ENCODE measurements around the gene DENND2A. TPM values are rescaled to one million over a fixed set of nuclear protein-coding genes. Genes with fewer than 3 reads are reported as not detected.
"Not testable (repeated sequence)": the region's sequence is repeated elsewhere in the genome, so short reads cannot be mapped to it uniquely, and the experiment has no call there.

DENND2A gene
- total RNA-seq, 1 experiment from 2014 or later, result 10.7 TPM

- H3K9me3 ChIP-seq (replicated peaks); DNase-seq; H3K27me3 ChIP-seq; H3K4me3 ChIP-seq; H3K36me3 ChIP-seq: not testable (repeated sequence)
- peak overlapping the region; percentile 79; the same call in 1 of the 2 replicates for H3K27ac ChIP-seq
- peaks cover 18% of the 10 kb centered on the region for H3K4me1 ChIP-seq
Observed at GRCh38 chr7:140625192-140625558, 15.4 kb downstream of the DENND2A start.

GRCh38 chr7:140624392-140625191 lies 16.0 kb downstream of the DENND2A start:
- Histone ChIP-seq H3K36me3 (no peaks in the 10 kb centered on the region), H3K27me3 (no peaks in the 10 kb centered on the region), H3K27ac (peak overlapping the region; percentile 79; the same call in 1 of the 2 replicates), H3K4me3 (no peak overlapping the region), H3K4me1 (peaks cover 18% of the 10 kb centered on the region), H3K9me3 (replicated peaks) (no peaks in the 10 kb centered on the region)
- no peak for DNase-seq

- Histone ChIP-seq H3K9me3 (replicated peaks) (no peaks in the 10 kb centered on the region), H3K27me3 (no peaks in the 10 kb centered on the region), H3K4me3 (no peak overlapping the region), H3K27ac (no peak overlapping the region), H3K36me3 (no peaks in the 10 kb centered on the region), H3K4me1 (peaks cover 18% of the 10 kb centered on the region)
- no peak for DNase-seq
Observed at GRCh38 chr7:140623980-140624379, 16.6 kb downstream of the DENND2A start.

DNA sequence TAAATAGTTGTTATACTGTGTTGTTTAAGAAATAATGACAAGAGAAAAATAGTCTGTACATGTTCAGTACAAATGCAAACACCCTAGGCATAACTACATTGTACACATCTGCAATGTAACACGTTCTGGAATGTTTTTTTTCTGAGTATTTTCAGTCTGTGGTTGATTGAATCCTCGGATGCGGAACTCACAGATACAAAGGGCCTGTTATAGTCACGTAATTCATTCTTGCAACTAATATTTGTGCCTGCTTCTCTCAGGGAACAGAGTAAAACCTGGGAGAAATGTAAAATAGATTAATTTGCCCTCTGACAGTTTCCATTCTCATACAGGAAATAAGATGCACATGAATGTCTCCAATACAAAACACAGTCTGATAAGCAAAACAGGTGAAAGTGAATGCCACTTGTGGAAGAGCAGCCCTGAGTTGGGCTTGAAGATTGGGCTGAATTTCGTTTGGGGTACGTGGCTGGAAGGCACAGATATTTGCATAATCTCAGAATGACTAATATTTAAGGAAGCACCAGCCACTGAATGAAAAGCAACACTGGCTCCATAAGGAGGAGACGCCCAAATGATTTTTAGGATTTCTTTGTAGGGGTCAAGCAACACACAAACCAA lies 19.1 kb downstream of the DENND2A start:
- no peaks in the 10 kb centered on the region for H3K36me3 ChIP-seq
- DNase-seq, result no peak
- H3K9me3 ChIP-seq (replicated peaks), result no peaks in the 10 kb centered on the region
- peaks cover 11% of the 10 kb centered on the region for H3K4me1 ChIP-seq
- no peak overlapping the region for H3K4me3 ChIP-seq
- H3K27ac ChIP-seq, result no peak overlapping the region
- H3K27me3 ChIP-seq, result no peaks in the 10 kb centered on the region

DNA sequence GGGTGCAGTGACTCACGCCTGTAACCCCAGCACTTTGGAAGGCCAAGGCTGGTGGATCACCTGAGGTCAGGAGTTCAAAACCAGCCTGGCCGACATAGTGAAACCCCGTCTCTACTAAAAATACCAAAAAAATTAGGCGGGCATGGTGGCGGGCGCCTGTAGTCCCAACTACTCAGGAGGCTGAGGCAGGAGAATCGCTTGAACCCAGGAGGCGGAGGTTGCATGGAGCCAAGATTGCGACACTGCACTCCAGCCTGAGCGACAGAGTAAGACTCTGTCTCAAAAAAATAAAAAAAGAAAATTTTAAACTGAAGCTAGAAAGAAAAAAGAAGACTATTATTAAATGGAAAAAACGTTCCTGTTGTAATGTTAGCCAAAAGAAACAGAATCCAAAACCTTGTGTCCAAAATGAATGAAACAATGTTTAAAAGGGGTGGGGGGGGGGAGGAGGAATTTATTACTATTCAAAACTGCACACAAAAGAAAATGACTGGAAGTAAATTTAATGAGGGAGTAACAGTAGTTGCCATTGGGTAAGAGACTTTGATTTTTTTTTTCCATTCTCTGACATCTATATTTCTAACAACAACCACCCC lies 20.6 kb downstream of the DENND2A start:
- H3K36me3 ChIP-seq; H3K9me3 ChIP-seq (replicated peaks); H3K27me3 ChIP-seq; DNase-seq; H3K4me3 ChIP-seq; H3K27ac ChIP-seq; H3K4me1 ChIP-seq: not testable (repeated sequence)

DNA sequence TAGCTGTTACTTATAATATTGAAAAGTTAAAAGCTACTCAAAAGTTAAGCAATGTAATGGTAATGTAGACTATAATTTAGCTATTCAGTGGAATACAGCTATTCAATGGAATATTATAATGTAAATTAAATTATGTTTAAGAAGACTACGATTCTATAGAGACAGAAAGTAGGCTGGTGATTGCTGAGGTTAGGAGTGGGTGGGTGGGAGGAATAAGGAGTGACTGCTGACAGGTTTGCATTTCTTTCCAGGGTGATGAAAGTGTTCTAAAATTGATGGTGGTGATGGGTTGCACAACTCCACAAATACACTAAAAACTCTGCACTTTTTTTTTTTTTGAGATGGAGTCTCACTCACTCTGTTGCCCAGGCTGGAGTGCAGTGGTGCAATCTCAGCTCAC lies 21.4 kb downstream of the DENND2A start:
- no peaks in the 10 kb centered on the region for H3K27me3 ChIP-seq
- H3K27ac ChIP-seq, result no peak overlapping the region
- H3K4me3 ChIP-seq, result no peak overlapping the region
- no peaks in the 10 kb centered on the region; the same call in 1 of the 2 replicates for H3K36me3 ChIP-seq
- peaks cover 2% of the 10 kb centered on the region; the same call in 1 of the 2 replicates for H3K4me1 ChIP-seq
- no peak for DNase-seq
- no peaks in the 10 kb centered on the region for H3K9me3 ChIP-seq (replicated peaks)

GRCh38 chr7:140618306-140618705 lies 22.3 kb downstream of the DENND2A start:
- H3K27me3 ChIP-seq, result no peaks in the 10 kb centered on the region
- peaks cover 7% of the 10 kb centered on the region; the same call in 1 of the 2 replicates for H3K4me1 ChIP-seq
- no peaks in the 10 kb centered on the region; the same call in 1 of the 2 replicates for H3K36me3 ChIP-seq
- no peak overlapping the region for H3K4me3 ChIP-seq
- DNase-seq, result no peak
- H3K9me3 ChIP-seq (replicated peaks), result no peaks in the 10 kb centered on the region
- H3K27ac ChIP-seq, result no peak overlapping the region

- Histone ChIP-seq H3K4me3 (no peak overlapping the region), H3K27ac (no peak overlapping the region), H3K27me3 (no peaks in the 10 kb centered on the region), H3K9me3 (replicated peaks) (no peaks in the 10 kb centered on the region), H3K4me1 (peaks cover 7% of the 10 kb centered on the region; the same call in 1 of the 2 replicates), H3K36me3 (no peaks in the 10 kb centered on the region; the same call in 1 of the 2 replicates)
- DNase-seq, result no peak
Observed at GRCh38 chr7:140617081-140617480, 23.5 kb downstream of the DENND2A start.

- DNase-seq, result no peak
- Histone ChIP-seq H3K27me3 (no peaks in the 10 kb centered on the region), H3K9me3 (replicated peaks) (no peaks in the 10 kb centered on the region), H3K27ac (no peak overlapping the region), H3K4me1 (peaks cover 6% of the 10 kb centered on the region; the same call in 1 of the 2 replicates), H3K36me3 (no peaks in the 10 kb centered on the region; the same call in 1 of the 2 replicates), H3K4me3 (no peak overlapping the region)
Observed at GRCh38 chr7:140616328-140616727, 24.3 kb downstream of the DENND2A start.

DNA sequence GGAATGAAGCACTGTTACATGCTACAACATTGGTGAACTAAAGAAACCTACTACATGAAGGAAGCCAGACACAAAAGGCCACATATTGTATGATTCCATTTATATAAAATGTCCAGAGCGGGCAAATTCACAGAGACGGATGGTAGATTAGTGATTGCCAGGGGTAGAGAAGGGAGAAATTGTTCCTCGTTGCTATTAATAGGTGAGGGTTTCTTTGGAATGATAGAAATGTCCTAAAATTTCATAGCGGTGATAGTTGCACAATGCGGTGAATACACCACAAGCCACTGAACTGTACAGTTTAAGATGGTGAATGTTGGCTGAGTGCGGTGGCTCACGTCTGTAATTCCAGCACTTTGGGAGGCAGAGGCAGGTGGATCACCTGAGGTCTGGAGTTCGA lies 29.0 kb downstream of the DENND2A start:
- Histone ChIP-seq H3K27ac (no peak overlapping the region), H3K27me3 (no peaks in the 10 kb centered on the region), H3K9me3 (replicated peaks) (no peaks in the 10 kb centered on the region), H3K4me3 (no peak overlapping the region), H3K36me3 (no peaks in the 10 kb centered on the region; the same call in 1 of the 2 replicates), H3K4me1 (peaks cover 22% of the 10 kb centered on the region; the same call in 1 of the 2 replicates)
- no peak for DNase-seq

- Histone ChIP-seq H3K4me3 (no peak overlapping the region), H3K27me3 (no peaks in the 10 kb centered on the region), H3K36me3 (no peaks in the 10 kb centered on the region; the same call in 1 of the 2 replicates), H3K27ac (peak overlapping the region; percentile 48), H3K9me3 (replicated peaks) (no peaks in the 10 kb centered on the region), H3K4me1 (peaks cover 22% of the 10 kb centered on the region; the same call in 1 of the 2 replicates)
- no peak for DNase-seq
Observed at GRCh38 chr7:140610204-140611165, 30.1 kb downstream of the DENND2A start.

- Histone ChIP-seq H3K4me1 (peaks cover 22% of the 10 kb centered on the region; the same call in 1 of the 2 replicates), H3K4me3 (no peak overlapping the region), H3K27me3 (no peaks in the 10 kb centered on the region), H3K36me3 (no peaks in the 10 kb centered on the region; the same call in 1 of the 2 replicates), H3K9me3 (replicated peaks) (no peaks in the 10 kb centered on the region), H3K27ac (peak overlapping the region; percentile 48)
- peak in 1 of 2 experiments; percentile 41 for DNase-seq
Observed at GRCh38 chr7:140609646-140610045, 31.0 kb downstream of the DENND2A start.

GRCh38 chr7:140607441-140607989 lies 33.1 kb downstream of the DENND2A start:
- H3K27me3 ChIP-seq, result no peaks in the 10 kb centered on the region
- H3K9me3 ChIP-seq (replicated peaks), result no peaks in the 10 kb centered on the region
- no peak overlapping the region for H3K4me3 ChIP-seq
- peaks cover 18% of the 10 kb centered on the region; the same call in 1 of the 2 replicates for H3K4me1 ChIP-seq
- DNase-seq, result peak in 1 of 2 experiments; percentile 40
- no peaks in the 10 kb centered on the region; the same call in 1 of the 2 replicates for H3K36me3 ChIP-seq
- H3K27ac ChIP-seq, result no peak overlapping the region

- Histone ChIP-seq H3K36me3 (peaks cover 3% of the 10 kb centered on the region; the same call in 1 of the 2 replicates), H3K9me3 (replicated peaks) (no peaks in the 10 kb centered on the region), H3K4me1 (0 out of 2 replicates have a peak, but pooled peaks cover 12% of the 10 kb centered on the region), H3K27me3 (no peaks in the 10 kb centered on the region), H3K27ac (no peak overlapping the region), H3K4me3 (no peak overlapping the region)
- DNase-seq, result no peak
Observed at GRCh38 chr7:140605337-140605736, 35.3 kb downstream of the DENND2A start.
